SH-SY5Y (cell line): ENCODE measurements around the gene TP53I11.

Experiments used
- GATA2 ChIP-seq: IDR thresholded peaks from 2 replicates; pipeline ENCODE4 v1.6.1; 2011; ENCODE audit warnings: mild to moderate bottlenecking, low read depth, low read length
- GATA3 ChIP-seq: IDR thresholded peaks from 2 replicates; pipeline ENCODE4 v1.6.1; 2011; ENCODE audit warnings: low read depth, mild to moderate bottlenecking, low read length, moderate library complexity

- no peak for TF ChIP-seq GATA3
- TF ChIP-seq GATA2, result no peak
Measured at GRCh38 chr11:44886790-44887140, 63.9 kb downstream of the TP53I11 start.
